UCSD-AML1 (cell line): ENCODE data around the gene FGF23.
"Not testable (repeated sequence)": the region's sequence is repeated elsewhere in the genome, so short reads cannot be mapped to it uniquely, and the experiment has no call there.

Experiments used
- DNase-seq: peaks from one replicate; lab custom pipeline; 2025; ENCODE audit not compliant: unreplicated experiment; lab: John Stamatoyannopoulos, UW

Gene FGF23

DNA sequence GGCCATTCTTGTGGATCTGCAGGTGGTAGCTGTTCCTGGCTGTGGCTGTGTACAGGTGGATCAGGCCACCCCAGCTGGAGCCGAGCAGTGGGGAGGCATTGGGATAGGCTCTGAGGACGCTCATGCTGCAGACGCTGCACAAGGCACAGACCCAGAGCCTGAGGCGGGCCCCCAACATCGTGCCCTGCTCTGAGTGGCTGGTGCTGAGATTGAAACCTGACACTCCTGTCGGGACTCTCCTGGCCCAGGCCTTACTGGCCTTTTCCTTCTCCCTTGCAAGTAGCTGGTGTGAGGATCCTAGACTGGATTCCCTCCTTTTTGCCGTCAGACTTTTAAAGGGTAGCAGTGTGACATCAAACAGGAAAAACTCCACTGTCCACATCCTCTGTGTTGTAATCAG lies at the start of gene FGF23:
Gene FGF23, minus strand, starts transcription at position 308 of the 400 bp plus-strand sequence. Its CDS starts 130 bp downstream, at position 178.
- peak; percentile 62 for DNase-seq

GRCh38 chr12:4424422-4424821 lies 44.9 kb upstream of the FGF23 start:
- no peak for DNase-seq

- DNase-seq, result no peak
These were observed 44.1 kb upstream of the FGF23 start for GRCh38 chr12:4423528-4424195.

- no peak for DNase-seq
These were observed 43.5 kb upstream of the FGF23 start for GRCh38 chr12:4422985-4423384.

- DNase-seq, result no peak
These were observed 42.1 kb upstream of the FGF23 start for GRCh38 chr12:4421590-4422031.

- DNase-seq, result no peak
These were observed 40.7 kb upstream of the FGF23 start for GRCh38 chr12:4420138-4420670.

DNA sequence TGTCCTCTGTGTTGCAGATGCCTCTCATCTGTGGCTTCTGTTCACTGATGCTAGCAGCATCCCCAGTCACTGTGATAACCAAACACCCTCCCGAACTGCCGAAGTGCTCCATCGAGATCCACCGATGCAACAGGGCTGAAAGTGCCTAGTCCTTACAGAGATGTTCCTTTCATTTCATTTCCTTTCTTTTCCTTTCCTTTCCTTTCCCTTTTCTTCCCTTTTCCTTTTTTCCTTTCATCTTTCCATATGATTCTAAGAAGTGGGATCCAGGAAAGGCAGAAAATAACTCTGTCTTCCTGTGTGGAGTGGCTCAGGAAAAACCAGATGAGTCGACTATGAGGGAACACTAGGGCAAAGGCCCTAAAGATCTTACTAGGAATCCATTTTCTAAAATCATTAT lies 39.4 kb upstream of the FGF23 start:
- no peak for DNase-seq

DNA sequence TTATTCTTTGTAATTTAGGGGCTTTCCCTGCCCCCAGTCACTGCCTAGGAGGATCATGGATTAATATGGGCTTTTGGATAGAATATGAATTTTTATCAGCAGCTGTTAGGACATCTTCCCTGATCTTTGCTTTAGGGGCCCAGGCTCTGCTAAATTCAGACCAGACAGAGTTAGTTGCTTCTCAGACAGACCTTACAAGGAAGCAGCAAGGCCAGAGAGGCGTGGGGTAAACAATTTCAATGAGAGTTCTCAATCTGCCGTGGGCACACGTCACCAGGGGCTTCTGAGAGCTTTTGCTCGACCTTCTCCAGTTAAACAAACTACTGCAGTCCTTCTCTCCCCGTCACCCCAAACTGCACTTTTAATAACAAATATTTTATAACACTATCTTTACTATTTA lies 38.4 kb upstream of the FGF23 start:
- DNase-seq, result no peak

GRCh38 chr12:4417455-4417854 lies 37.9 kb upstream of the FGF23 start:
- DNase-seq, result no peak

GRCh38 chr12:4416276-4416675 lies 36.8 kb upstream of the FGF23 start:
- DNase-seq, result no peak

GRCh38 chr12:4412465-4412864 lies 33.0 kb upstream of the FGF23 start:
- DNase-seq, result no peak

DNA sequence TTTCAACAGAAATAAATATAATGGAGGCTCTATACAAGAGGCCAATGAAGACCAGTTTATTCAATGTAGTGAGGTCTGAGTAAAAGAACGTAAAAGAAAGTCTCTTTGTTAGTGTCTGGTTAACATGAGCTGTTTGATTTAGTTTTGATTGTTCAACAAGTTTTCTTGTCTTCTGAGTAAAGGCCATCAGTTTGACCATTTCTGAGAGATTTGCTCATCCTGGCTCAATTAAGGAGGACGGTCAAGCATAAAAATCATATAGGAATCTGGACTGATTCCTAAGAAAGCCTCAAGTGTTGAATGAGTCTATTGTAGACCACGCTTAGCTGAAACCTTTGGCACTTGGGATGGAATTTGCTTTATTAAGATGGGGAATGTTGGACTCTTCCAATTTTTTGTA lies 32.5 kb upstream of the FGF23 start:
- no peak for DNase-seq

- DNase-seq, result no peak
These were observed 27.6 kb upstream of the FGF23 start for GRCh38 chr12:4407136-4407535.

DNA sequence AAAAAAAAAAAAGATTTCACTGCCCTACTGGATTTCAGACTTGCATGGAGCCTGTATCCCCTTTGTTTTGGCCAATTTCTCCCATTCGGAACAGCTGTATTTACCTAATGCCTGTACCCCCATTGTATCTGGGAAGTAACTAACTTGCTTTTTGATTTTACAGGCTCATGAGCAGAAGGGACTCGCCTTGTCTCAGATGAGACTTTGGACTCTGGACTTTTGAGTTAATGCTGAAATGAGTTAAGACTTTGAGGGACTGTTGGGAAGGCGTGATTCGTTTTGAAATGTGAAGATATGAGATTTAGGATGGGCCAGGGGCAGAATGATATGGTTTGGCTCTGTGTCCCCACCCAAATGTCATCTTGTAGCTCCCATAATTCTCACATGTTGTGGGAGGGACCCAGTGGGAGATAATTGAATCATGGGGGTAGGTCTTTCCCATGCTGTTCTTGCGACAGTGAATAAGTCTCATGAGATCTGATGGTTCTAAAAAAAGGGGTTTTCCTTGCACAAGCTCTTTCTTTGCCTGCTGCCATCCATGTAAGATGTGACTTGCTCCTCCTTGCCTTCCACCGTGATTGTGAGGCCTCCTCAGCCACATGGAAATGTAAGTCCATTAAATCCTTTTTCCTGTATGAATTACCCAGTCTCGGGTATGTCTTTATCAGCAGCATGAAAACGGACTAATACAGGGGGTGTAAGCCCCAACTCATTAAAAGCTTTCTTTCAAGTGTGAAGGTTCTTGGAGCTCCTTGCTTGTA lies 25.5 kb upstream of the FGF23 start:
- not testable (repeated sequence) for DNase-seq

DNA sequence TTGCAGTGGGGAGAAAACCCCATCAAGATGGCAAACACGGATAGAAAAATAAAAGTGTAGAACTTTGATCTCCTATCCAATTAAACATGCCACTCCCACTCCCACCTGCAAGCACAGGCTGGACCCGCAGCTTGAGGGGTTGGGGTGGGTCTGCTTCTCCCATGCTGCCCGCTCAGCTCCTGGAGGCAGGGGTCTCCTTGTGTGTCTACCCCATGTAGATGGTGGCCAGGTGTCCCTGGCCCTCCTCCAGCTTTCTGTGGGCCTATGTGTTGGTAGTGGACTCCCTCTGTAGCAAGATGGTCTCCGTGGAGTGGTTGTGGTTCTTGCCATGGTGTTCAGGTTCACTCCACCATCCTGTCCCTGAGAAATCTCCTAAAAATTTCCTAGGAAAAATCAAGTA lies 23.5 kb upstream of the FGF23 start:
- DNase-seq, result no peak

GRCh38 chr12:4401117-4401516 lies 21.6 kb upstream of the FGF23 start:
- DNase-seq, result no peak

DNA sequence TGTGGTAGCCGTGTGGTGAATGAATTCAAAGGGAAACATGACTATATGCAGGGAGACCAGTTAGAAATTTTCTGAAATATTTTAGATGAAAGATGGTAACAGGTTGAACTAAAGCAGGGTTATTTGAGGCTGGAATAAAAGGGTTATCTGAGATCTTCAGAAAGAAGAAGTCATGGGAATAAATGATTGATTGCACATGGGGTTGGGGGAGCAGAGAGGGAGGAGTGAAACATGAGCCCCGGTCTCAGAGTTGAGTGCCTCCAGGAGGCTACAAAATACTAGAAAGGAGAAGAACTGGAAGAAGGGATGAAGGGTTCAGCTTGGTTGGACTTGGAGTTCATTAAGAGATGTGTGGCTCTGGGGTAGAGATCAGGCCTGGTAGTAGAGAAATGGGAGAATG lies 16.3 kb upstream of the FGF23 start:
- no peak for DNase-seq

DNA sequence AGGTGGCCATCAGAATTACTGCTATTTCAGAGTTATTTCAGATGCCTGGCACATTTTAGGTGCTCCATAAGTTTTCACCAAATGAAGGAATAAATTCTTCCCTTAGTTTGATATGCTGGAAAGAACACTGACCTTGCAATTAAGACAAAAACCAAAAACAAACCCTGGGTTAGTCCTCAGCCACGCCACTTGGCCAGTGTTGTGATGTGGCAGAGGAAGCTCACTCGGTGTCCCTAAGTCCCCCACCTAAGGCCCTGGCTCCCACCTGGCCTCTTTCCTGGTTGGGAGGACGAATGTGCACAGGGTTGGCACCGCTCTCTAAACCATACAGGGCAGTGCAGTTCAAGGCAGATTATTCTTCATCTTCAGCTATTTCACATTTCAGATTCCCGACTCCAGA lies 13.7 kb upstream of the FGF23 start:
- no peak for DNase-seq

DNA sequence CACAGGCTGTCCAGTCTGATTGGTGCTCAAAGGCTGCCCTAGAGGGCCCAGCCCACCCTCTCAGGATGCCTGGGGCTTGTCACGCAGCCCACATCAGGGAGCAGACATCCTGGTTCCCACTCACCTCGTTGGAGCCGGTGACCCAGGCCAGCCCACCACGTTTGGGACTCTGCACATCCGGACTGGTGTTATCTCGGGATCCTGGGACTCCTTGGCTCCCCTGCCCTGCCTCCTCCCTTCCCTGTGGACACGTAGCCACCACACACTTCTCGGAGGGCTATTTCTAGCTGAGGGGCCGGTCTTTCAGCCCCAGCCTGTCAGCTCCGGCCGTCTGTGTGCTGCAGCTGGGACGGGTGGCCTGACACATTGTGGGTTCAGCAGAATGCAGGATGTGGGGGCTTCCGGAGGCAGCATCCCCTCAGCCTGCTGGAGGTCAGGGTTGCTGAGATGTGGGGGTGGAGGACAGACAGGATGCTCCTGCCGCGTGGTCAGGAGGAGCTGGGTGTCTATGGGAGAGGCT lies 12.8 kb upstream of the FGF23 start:
- peak; percentile 91 for DNase-seq

- peak; percentile 61 for DNase-seq
These were observed 9.2 kb upstream of the FGF23 start for GRCh38 chr12:4388662-4389061.

DNA sequence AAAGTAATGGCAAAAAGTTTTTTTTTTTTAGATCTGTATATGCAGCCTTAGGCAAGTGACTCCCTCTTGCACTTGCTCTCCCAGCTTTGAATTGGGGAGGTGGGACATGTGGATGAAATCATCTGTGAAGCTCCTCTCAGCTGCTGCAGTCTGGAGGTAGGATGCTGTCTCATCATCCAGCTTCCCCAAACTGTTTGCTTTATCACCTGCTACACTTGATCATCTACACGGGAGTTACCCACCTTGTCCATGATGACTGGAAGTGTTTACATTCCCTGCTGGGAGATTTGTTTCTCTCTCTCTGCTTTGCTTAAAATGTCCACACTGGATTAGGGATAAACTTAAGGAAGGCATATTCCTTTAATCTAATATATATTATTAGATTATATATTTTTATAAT lies 8.5 kb upstream of the FGF23 start:
- DNase-seq, result no peak

GRCh38 chr12:4387607-4388006 lies 8.1 kb upstream of the FGF23 start:
- no peak for DNase-seq
